Measurements from ENCODE around the gene KIF5A.

The KIF5A gene

GRCh38 chr12:57605811-57606311 is 56.0 kb downstream of the KIF5A start:
- H3K4me1 ChIP-seq (ENCODE audit: control insufficient read depth, insufficient read depth, low read length, poor library complexity, severe bottlenecking), result peaks cover 21% of the 10 kb centered on the region
- DNase-seq, result no peak
- H3K36me3 ChIP-seq (ENCODE audit: control insufficient read depth, insufficient read depth, low read length), result peaks cover 14% of the 10 kb centered on the region
- H3K9me3 ChIP-seq (ENCODE audit: control insufficient read depth, low read length), result no peaks in the 10 kb centered on the region
- no peak overlapping the region for H3K27ac ChIP-seq (ENCODE audit: insufficient read depth, low read length, poor library complexity, severe bottlenecking)
- H3K4me3 ChIP-seq (ENCODE audit: insufficient read depth, low read depth, low read length, poor library complexity, severe bottlenecking), result no peak overlapping the region
- peaks cover 3% of the 10 kb centered on the region for H3K27me3 ChIP-seq (replicated peaks; ENCODE audit: control insufficient read depth, insufficient read depth, low read length, poor library complexity, severe bottlenecking)

GRCh38 chr12:57606399-57606798 is 56.6 kb downstream of the KIF5A start:
- DNase-seq, result no peak
- Histone ChIP-seq H3K4me1 (ENCODE audit: control insufficient read depth, insufficient read depth, low read length, poor library complexity, severe bottlenecking) (peaks cover 26% of the 10 kb centered on the region), H3K27me3 (replicated peaks; ENCODE audit: control insufficient read depth, insufficient read depth, low read length, poor library complexity, severe bottlenecking) (peaks cover 4% of the 10 kb centered on the region), H3K4me3 (ENCODE audit: insufficient read depth, low read depth, low read length, poor library complexity, severe bottlenecking) (no peak overlapping the region), H3K27ac (ENCODE audit: insufficient read depth, low read length, poor library complexity, severe bottlenecking) (no peak overlapping the region), H3K36me3 (ENCODE audit: control insufficient read depth, insufficient read depth, low read length) (peaks cover 9% of the 10 kb centered on the region), H3K9me3 (ENCODE audit: control insufficient read depth, low read length) (no peaks in the 10 kb centered on the region)

GRCh38 chr12:57606821-57607220 is 57.0 kb downstream of the KIF5A start:
- peaks cover 4% of the 10 kb centered on the region for H3K27me3 ChIP-seq (replicated peaks; ENCODE audit: control insufficient read depth, insufficient read depth, low read length, poor library complexity, severe bottlenecking)
- no peak overlapping the region for H3K4me3 ChIP-seq (ENCODE audit: insufficient read depth, low read depth, low read length, poor library complexity, severe bottlenecking)
- H3K27ac ChIP-seq (ENCODE audit: insufficient read depth, low read length, poor library complexity, severe bottlenecking), result no peak overlapping the region
- H3K36me3 ChIP-seq (ENCODE audit: control insufficient read depth, insufficient read depth, low read length), result peaks cover 5% of the 10 kb centered on the region
- H3K9me3 ChIP-seq (ENCODE audit: control insufficient read depth, low read length), result no peaks in the 10 kb centered on the region
- no peak for DNase-seq
- H3K4me1 ChIP-seq (ENCODE audit: control insufficient read depth, insufficient read depth, low read length, poor library complexity, severe bottlenecking), result peaks cover 31% of the 10 kb centered on the region

DNA sequence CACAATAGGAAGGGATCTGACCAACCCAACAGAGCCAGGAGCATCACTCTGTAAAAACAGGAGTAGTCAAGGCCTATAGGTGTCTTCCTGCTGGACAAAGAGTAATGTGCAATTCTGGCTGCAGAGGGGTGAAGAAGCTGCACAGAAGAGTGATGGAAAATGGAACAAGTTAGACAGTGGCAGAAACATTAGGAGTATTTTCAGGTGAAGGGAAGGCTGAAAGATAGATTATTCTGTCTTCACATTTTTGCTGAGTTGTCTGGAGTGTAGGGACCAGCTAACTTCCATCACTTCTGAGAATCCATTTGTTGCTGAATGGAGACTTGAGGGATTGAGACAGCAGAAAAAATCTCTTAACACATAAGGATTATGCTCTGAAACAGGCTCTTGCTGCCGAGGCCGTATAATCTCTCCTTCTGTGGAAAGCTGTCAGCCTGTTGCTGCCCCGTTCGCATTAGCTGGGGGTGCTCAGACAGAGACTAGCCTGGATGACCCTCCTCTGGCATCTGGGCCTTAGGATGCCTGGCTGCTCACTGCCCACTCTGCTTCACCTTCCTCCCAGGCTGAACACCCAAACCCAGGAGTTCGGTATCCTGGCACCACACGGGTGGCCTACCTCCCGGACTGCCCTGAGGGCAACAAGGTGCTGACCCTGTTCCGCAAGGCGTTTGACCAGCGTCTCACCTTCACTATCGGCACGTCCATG is 58.3 kb downstream of the KIF5A start:
- Histone ChIP-seq H3K36me3 (ENCODE audit: control insufficient read depth, insufficient read depth, low read length) (no peaks in the 10 kb centered on the region), H3K27ac (ENCODE audit: insufficient read depth, low read length, poor library complexity, severe bottlenecking) (no peak overlapping the region), H3K4me1 (ENCODE audit: control insufficient read depth, insufficient read depth, low read length, poor library complexity, severe bottlenecking) (peaks cover 32% of the 10 kb centered on the region), H3K4me3 (ENCODE audit: insufficient read depth, low read depth, low read length, poor library complexity, severe bottlenecking) (no peak overlapping the region), H3K27me3 (replicated peaks; ENCODE audit: control insufficient read depth, insufficient read depth, low read length, poor library complexity, severe bottlenecking) (peaks cover 8% of the 10 kb centered on the region), H3K9me3 (ENCODE audit: control insufficient read depth, low read length) (no peaks in the 10 kb centered on the region)
- DNase-seq, result no peak

DNA sequence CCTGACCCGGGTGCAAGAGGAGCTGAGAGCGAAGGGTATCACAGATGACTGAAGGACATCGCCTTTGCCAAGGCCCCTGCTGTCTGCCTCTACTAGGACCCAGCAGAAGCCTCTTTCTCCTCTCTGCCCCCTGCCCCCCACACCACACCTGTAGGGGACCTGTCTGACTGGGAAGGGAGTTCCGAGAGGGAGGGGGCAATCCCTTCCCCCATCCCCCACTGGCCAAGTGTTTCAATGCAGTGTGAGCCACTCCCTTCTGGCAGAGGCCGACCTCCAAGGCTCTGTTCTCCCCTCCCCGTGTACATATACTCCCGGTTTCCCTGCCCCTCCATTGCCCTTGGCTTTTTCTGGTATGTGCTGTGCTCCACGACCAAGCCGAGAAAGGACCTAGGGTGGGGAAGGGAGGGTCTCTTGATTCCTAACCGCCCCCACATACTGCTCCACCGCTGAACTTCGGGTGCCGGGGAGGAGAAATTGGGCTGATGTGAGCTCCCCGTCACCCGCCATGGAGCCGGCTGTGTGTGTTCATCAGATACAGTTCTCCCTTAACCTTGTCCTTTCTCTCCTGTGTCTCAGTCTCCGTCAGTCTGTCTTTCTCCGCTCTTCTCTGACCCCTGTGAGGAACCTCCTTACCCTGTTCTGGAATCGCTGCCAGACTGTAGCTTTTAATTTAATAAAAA is 59.4 kb downstream of the KIF5A start:
- no peak for DNase-seq
- Histone ChIP-seq H3K36me3 (ENCODE audit: control insufficient read depth, insufficient read depth, low read length) (no peaks in the 10 kb centered on the region), H3K9me3 (ENCODE audit: control insufficient read depth, low read length) (no peaks in the 10 kb centered on the region), H3K4me1 (ENCODE audit: control insufficient read depth, insufficient read depth, low read length, poor library complexity, severe bottlenecking) (peaks cover 25% of the 10 kb centered on the region), H3K27me3 (replicated peaks; ENCODE audit: control insufficient read depth, insufficient read depth, low read length, poor library complexity, severe bottlenecking) (peaks cover 8% of the 10 kb centered on the region), H3K4me3 (ENCODE audit: insufficient read depth, low read depth, low read length, poor library complexity, severe bottlenecking) (no peak overlapping the region), H3K27ac (ENCODE audit: insufficient read depth, low read length, poor library complexity, severe bottlenecking) (no peak overlapping the region)

- H3K9me3 ChIP-seq (ENCODE audit: control insufficient read depth, low read length), result no peaks in the 10 kb centered on the region
- H3K27ac ChIP-seq (ENCODE audit: insufficient read depth, low read length, poor library complexity, severe bottlenecking), result no peak overlapping the region
- H3K36me3 ChIP-seq (ENCODE audit: control insufficient read depth, insufficient read depth, low read length), result no peaks in the 10 kb centered on the region
- no peak for DNase-seq
- peaks cover 23% of the 10 kb centered on the region for H3K4me1 ChIP-seq (ENCODE audit: control insufficient read depth, insufficient read depth, low read length, poor library complexity, severe bottlenecking)
- no peak overlapping the region for H3K4me3 ChIP-seq (ENCODE audit: insufficient read depth, low read depth, low read length, poor library complexity, severe bottlenecking)
- H3K27me3 ChIP-seq (replicated peaks; ENCODE audit: control insufficient read depth, insufficient read depth, low read length, poor library complexity, severe bottlenecking), result peaks cover 8% of the 10 kb centered on the region
These were observed 60.1 kb downstream of the KIF5A start for GRCh38 chr12:57609781-57610553.

GRCh38 chr12:57610554-57611107 is 60.8 kb downstream of the KIF5A start:
- H3K9me3 ChIP-seq (ENCODE audit: control insufficient read depth, low read length), result no peaks in the 10 kb centered on the region

GRCh38 chr12:57611108-57611826 is 61.4 kb downstream of the KIF5A start, which contains the start of gene ARHGEF25:
Gene ARHGEF25, plus strand, starts transcription at chr12:57611435. Its CDS starts 460 bp downstream, at chr12:57611895.
- peaks cover 20% of the 10 kb centered on the region for H3K4me1 ChIP-seq (ENCODE audit: control insufficient read depth, insufficient read depth, low read length, poor library complexity, severe bottlenecking)
- H3K27me3 ChIP-seq (replicated peaks; ENCODE audit: control insufficient read depth, insufficient read depth, low read length, poor library complexity, severe bottlenecking), result peaks cover 8% of the 10 kb centered on the region
- peak within 1 kb of the TSS; percentile 59 for H3K4me3 ChIP-seq (ENCODE audit: insufficient read depth, low read depth, low read length, poor library complexity, severe bottlenecking)
- DNase-seq, result no peak
- no peaks in the 10 kb centered on the region for H3K36me3 ChIP-seq (ENCODE audit: control insufficient read depth, insufficient read depth, low read length)
- H3K27ac ChIP-seq (ENCODE audit: insufficient read depth, low read length, poor library complexity, severe bottlenecking), result no peak within 1 kb of the TSS
- no peaks in the 10 kb centered on the region for H3K9me3 ChIP-seq (ENCODE audit: control insufficient read depth, low read length)

More at GRCh38 chr12:57610554-57611107, 60.8 kb downstream of the KIF5A start:
- Histone ChIP-seq H3K4me3 (ENCODE audit: insufficient read depth, low read depth, low read length, poor library complexity, severe bottlenecking) (peak overlapping the region; percentile 59), H3K36me3 (ENCODE audit: control insufficient read depth, insufficient read depth, low read length) (no peaks in the 10 kb centered on the region), H3K4me1 (ENCODE audit: control insufficient read depth, insufficient read depth, low read length, poor library complexity, severe bottlenecking) (peaks cover 20% of the 10 kb centered on the region), H3K27me3 (replicated peaks; ENCODE audit: control insufficient read depth, insufficient read depth, low read length, poor library complexity, severe bottlenecking) (peaks cover 8% of the 10 kb centered on the region), H3K27ac (ENCODE audit: insufficient read depth, low read length, poor library complexity, severe bottlenecking) (no peak overlapping the region)
- no peak for DNase-seq

All from effector memory CD4-positive, alpha-beta T cell (primary cell).